Hepatocyte (in vitro differentiated cells): ENCODE data around the gene PTPRN. TPM values are rescaled to one million over a fixed set of nuclear protein-coding genes. Genes with fewer than 3 reads are reported as not detected.

Experiments
- DNase-seq: peaks from one replicate; pipeline ENCODE4 v3.0.0-alpha.2; 2016; ENCODE audit warnings: low spot score
- H2AFZ ChIP-seq: fragments of 200-600 bp; sonication (generic); 2 replicates; pipeline ENCODE4 v1.6.0; 2016; ENCODE audit warnings: antibody characterized with exemption, mild to moderate bottlenecking
- H3K27ac ChIP-seq: fragments of 200-600 bp; sonication (generic); 2 replicates; pipeline ENCODE4 v1.5.1; 2016; ENCODE audit warnings: mild to moderate bottlenecking
- H3K27me3 ChIP-seq: fragments of 200-600 bp; sonication (generic); 2 replicates; pipeline ENCODE4 v1.6.1; 2016
- H3K36me3 ChIP-seq: fragments of 200-600 bp; sonication (generic); replicated peaks from 2 replicates; pipeline ENCODE4 v1.5.1; 2016; ENCODE audit warnings: low read depth; ENCODE audit not compliant: insufficient read depth
- H3K4me1 ChIP-seq: fragments of 200-600 bp; sonication (generic); 2 replicates; pipeline ENCODE4 v1.5.1; 2016; ENCODE audit warnings: mild to moderate bottlenecking, moderate library complexity; ENCODE audit not compliant: insufficient read depth
- H3K4me2 ChIP-seq: fragments of 200-600 bp; sonication (generic); 2 replicates; pipeline ENCODE4 v1.6.0; 2016
- H3K4me3 ChIP-seq: fragments of 200-600 bp; sonication (generic); 2 replicates; pipeline ENCODE4 v1.5.1; 2016; ENCODE audit warnings: mild to moderate bottlenecking
- H3K79me2 ChIP-seq: fragments of 200-600 bp; sonication (generic); 2 replicates; pipeline ENCODE4 v1.6.0; 2017; ENCODE audit warnings: mild to moderate bottlenecking
- H3K9me2 ChIP-seq: fragments of 200-600 bp; sonication (generic); replicated peaks from 2 replicates; pipeline ENCODE4 v1.6.0; 2017; ENCODE audit warnings: mild to moderate bottlenecking; ENCODE audit not compliant: insufficient read depth
- H3K9me3 ChIP-seq: fragments of 200-600 bp; sonication (generic); 2 replicates; pipeline ENCODE4 v1.5.1; 2016; ENCODE audit warnings: low read depth, mild to moderate bottlenecking
- H4K20me1 ChIP-seq: fragments of 200-600 bp; sonication (generic); 2 replicates; pipeline ENCODE4 v1.6.0; 2016; ENCODE audit warnings: mild to moderate bottlenecking; ENCODE audit not compliant: insufficient read depth, poor library complexity, severe bottlenecking
- EZH2 ChIP-seq: fragments of 200-600 bp; sonication (generic); IDR thresholded peaks from 2 replicates; pipeline ENCODE4 v1.6.1; 2016; ENCODE audit warnings: antibody characterized with exemption, mild to moderate bottlenecking, borderline replicate concordance
- EZH2phosphoT487 ChIP-seq: fragments of 200-600 bp; sonication (generic); IDR thresholded peaks from one replicate; pipeline ENCODE4 v1.6.1; 2018; ENCODE audit warnings: antibody characterized with exemption, mild to moderate bottlenecking, low read depth, moderate library complexity; ENCODE audit not compliant: unreplicated experiment, severe bottlenecking
- WGBS: methylation state at CpG from one replicate; pipeline ENCODE4 v1.1.6; 2016; ENCODE audit warnings: low lambda C conversion rate; ENCODE audit errors: missing lambda C conversion rate; 5-methylcytosine and 5-hydroxymethylcytosine counted together
- polyA plus RNA-seq: library from polyadenylated mRNA; unstranded; fragments of >200 nt; fragmentation: Nextera tagmentation; extraction: Ambion mirVana; gene quantifications from 2 replicates; pipeline ENCODE4 v1.2.1, GENCODE V29; 2016
- total RNA-seq: library from RNA; depleted of rRNA; stranded (reverse); fragments of >200 nt; gene quantifications from 2 replicates; pipeline ENCODE4 v1.2.3, GENCODE V29; 2014
- TF ChIP-seq, protein P1 (sequence below): fragments of 200-600 bp; sonication (generic); IDR thresholded peaks from 2 replicates; pipeline ENCODE4 v1.5.1; 2016; ENCODE audit warnings: antibody characterized with exemption, mild to moderate bottlenecking; ENCODE audit not compliant: poor library complexity

PTPRN gene
- total and polyA plus RNA-seq, 2 experiments from 2014 or later: 4.6 to 9.8 TPM

DNA sequence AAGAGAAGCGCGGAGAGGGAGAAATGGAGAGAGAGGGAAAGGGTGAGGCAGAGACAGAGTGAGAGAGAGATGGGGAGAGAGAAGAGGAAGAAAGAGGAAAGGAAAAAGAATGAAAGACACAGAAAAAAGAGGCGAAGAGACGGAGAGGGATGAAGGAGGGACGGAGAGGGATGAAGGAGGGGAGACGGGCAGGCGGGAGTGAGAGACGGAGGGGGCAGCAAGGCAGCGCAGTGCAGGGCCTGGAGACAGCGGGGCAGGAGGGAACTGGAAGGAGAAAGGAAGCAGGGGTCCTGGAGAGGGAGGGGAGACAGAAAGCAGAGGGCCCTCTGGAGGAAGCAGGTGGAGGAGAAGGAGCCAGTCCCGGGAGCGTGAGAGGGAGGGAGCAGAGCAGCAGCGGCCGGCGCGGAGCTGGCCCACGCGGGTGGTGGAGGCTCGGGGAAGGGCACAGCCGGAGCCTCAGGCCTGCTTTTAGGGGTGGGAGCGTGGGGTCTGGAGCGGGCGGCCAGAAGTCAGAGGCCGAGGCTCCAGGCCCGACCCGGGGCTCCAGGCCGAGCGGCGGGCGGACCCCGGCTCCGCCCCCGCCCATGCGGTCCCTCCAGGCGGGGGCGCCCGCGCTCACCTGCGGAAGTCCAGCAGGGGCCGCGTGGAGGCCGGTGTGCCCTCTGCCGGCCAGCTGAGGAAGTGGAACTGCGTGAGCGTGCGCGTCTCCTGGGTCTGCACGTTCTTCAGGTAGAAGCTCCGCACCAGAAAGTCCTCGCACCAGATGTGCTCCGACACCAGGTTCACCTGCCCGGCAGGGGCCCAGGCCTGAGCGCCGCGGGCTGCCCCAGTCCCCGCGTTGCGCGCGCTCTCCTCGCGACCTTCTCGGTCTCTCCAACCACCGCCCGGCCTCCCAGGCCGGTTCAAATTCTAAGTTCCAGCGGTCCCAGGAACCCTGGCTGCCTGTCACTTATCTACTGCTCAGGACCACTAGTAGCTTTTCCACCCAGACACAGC is 14.5 kb downstream of the PTPRN start:
- Histone ChIP-seq H2AFZ (peak overlapping the region; percentile 94), H3K9me3 (no peaks in the 10 kb centered on the region), H3K4me3 (peak overlapping the region; percentile 74), H3K4me2 (peak overlapping the region; percentile 94), H3K27ac (peak overlapping the region; percentile 62), H3K36me3 (no peaks in the 10 kb centered on the region), H3K27me3 (no peaks in the 10 kb centered on the region), H3K79me2 (no peaks in the 10 kb centered on the region), H3K9me2 (no peaks in the 10 kb centered on the region), H4K20me1 (no peaks in the 10 kb centered on the region), H3K4me1 (no peaks in the 10 kb centered on the region)
- whole genome bisulfite sequencing: 9% methylated on average over 47 of the region's 67 CpGs
- peak; percentile 94 for DNase-seq
- TF ChIP-seq EZH2 (no peak), EZH2phosphoT487 (no peak)
- TF ChIP-seq, protein P1, sequence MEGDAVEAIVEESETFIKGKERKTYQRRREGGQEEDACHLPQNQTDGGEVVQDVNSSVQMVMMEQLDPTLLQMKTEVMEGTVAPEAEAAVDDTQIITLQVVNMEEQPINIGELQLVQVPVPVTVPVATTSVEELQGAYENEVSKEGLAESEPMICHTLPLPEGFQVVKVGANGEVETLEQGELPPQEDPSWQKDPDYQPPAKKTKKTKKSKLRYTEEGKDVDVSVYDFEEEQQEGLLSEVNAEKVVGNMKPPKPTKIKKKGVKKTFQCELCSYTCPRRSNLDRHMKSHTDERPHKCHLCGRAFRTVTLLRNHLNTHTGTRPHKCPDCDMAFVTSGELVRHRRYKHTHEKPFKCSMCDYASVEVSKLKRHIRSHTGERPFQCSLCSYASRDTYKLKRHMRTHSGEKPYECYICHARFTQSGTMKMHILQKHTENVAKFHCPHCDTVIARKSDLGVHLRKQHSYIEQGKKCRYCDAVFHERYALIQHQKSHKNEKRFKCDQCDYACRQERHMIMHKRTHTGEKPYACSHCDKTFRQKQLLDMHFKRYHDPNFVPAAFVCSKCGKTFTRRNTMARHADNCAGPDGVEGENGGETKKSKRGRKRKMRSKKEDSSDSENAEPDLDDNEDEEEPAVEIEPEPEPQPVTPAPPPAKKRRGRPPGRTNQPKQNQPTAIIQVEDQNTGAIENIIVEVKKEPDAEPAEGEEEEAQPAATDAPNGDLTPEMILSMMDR: peak; percentile 92

DNA sequence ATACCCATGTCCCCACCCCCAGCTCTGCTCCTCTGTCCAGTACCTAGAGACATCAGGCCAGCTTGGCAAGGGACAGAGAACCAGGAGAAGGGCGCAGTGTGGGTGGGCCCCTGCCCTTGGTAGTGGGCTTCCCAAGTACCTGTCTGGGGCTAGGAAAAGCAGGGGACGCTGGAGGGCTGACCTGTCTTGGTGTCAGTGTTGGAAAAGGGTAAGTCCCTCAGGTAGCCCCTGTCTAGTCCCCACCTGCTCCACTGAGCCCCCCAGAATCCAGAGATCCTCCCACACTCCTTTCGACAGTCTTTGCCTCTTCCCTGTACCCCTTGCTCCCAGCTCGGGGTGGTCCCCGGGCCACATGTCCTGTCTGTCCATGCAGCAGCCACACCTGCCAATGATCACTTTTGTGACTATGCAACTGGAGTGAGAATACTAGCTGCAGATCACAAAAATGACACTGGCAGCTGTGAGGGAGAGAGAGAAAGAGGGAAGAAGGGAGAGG is 15.4 kb downstream of the PTPRN start:
- Histone ChIP-seq H3K27me3 (no peaks in the 10 kb centered on the region), H3K9me2 (no peaks in the 10 kb centered on the region), H3K4me3 (no peak overlapping the region), H3K4me1 (no peaks in the 10 kb centered on the region), H3K27ac (no peak overlapping the region), H3K4me2 (peak overlapping the region; percentile 94), H3K36me3 (no peaks in the 10 kb centered on the region), H3K79me2 (no peaks in the 10 kb centered on the region), H2AFZ (no peak overlapping the region), H3K9me3 (no peaks in the 10 kb centered on the region), H4K20me1 (no peaks in the 10 kb centered on the region)
- WGBS: 85% methylated on average over 5 of the region's 5 CpGs
- no peak for DNase-seq
- no peak for TF ChIP-seq EZH2

DNA sequence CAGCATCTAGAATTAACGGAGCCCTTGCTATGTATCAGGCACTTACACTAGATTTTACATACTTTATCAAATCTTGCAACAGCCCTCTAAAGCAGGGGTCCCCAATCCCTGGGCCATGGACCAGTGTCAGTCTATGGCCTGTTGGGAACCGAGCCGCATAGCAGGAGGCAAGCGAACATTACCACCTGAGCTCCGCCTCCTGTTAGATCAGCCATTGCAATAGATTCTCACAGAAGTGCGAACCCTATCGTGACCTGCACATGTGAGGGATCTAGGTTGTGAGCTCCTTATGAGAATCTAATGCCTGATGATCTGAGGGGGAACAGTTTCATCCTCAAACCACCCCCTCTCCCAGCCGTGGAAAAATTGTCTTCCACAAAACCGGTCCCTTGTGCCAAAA is 16.6 kb downstream of the PTPRN start:
- no peaks in the 10 kb centered on the region for H3K36me3 ChIP-seq
- no peak overlapping the region for H3K27ac ChIP-seq
- H4K20me1 ChIP-seq: no peaks in the 10 kb centered on the region
- H3K4me1 ChIP-seq: no peaks in the 10 kb centered on the region
- no peaks in the 10 kb centered on the region for H3K9me3 ChIP-seq
- TF ChIP-seq, protein P1: no peak
- TF ChIP-seq EZH2phosphoT487: no peak
- TF ChIP-seq EZH2: no peak
- no peak overlapping the region for H3K4me3 ChIP-seq
- no peaks in the 10 kb centered on the region for H3K79me2 ChIP-seq
- H3K27me3 ChIP-seq: no peaks in the 10 kb centered on the region
- no peak overlapping the region for H2AFZ ChIP-seq
- H3K4me2 ChIP-seq: no peak overlapping the region
- DNase-seq: no peak
- 94% methylated on average over 9 of the region's 9 CpGs for WGBS
- no peaks in the 10 kb centered on the region for H3K9me2 ChIP-seq

DNA sequence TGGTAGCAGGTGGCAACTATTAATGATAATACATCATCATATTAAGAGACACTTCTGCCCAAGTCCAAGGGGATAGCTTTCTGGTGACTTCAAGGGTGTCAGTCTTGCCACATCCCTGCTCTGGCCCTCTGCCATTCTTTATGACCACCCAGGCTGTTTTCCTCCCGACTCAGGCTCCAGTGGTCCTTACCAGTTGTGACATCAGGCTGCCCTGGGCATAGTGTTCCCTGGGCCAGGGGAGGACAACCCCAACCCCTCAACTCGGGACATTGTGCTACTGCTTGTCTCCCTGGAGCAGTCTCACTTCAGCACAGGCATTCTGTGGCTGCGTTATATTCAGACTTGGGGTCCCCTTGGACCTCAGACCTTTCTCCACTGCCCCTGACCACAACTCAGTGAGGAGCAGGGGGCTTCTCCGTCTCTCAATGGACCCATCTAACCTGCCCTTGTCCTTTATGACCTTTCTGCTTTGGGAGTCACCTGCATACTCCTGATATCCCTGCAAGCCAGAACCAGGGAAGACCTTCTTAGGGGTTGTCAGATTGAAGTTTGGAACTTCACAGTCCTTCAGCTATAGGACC is 17.2 kb downstream of the PTPRN start:
- Histone ChIP-seq H3K36me3 (no peaks in the 10 kb centered on the region), H4K20me1 (no peaks in the 10 kb centered on the region)

More for the DNA sequence above, 17.2 kb downstream of the PTPRN start:
- H3K27ac ChIP-seq: no peak overlapping the region
- no peaks in the 10 kb centered on the region for H3K9me3 ChIP-seq
- TF ChIP-seq, protein P1: no peak
- TF ChIP-seq EZH2 (no peak), EZH2phosphoT487 (no peak)
- no peak overlapping the region for H3K4me2 ChIP-seq
- H3K4me3 ChIP-seq: no peak overlapping the region
- no peaks in the 10 kb centered on the region for H3K27me3 ChIP-seq
- H2AFZ ChIP-seq: no peak overlapping the region
- DNase-seq: no peak
- WGBS: 82% methylated on average over 4 of the region's 4 CpGs
- no peaks in the 10 kb centered on the region for H3K9me2 ChIP-seq
- no peaks in the 10 kb centered on the region for H3K79me2 ChIP-seq
- H3K4me1 ChIP-seq: no peaks in the 10 kb centered on the region
